H1 (cell line): ENCODE measurements around the gene NFIX. TPM values are rescaled to one million over a fixed set of nuclear protein-coding genes. Genes with fewer than 3 reads are reported as not detected.
A peak's percentile ranks its signal among the peaks of the same experiment; 100 is the strongest.

ENCODE experiments used
- CTCF ChIA-PET: fragments of 300-600 bp; sonication (Branson Sonifier 250); formaldehyde crosslinking; loops from one replicate; lab custom pipeline; 2021; ENCODE audit not compliant: partially characterized antibody; lab: Charles Lee
- POLR2A ChIA-PET: fragments of 300-600 bp; sonication (Branson Sonifier 250); formaldehyde crosslinking; loops from one replicate; lab custom pipeline; 2021; ENCODE audit warnings: inconsistent platforms; ENCODE audit not compliant: partially characterized antibody; lab: Charles Lee
- DNase-seq, 2 experiments: peaks; one replicate each; pipeline versions ENCODE4 v3.0.0 to v3.0.0-alpha.2; 2010 to 2022; ENCODE audit warnings: low spot score in 2 of 2, low read depth in 1 of 2, mixed read lengths in 1 of 2
- FAIRE-seq: peaks from 2 replicates; lab custom pipeline; 2011; peaks lifted over from hg19 to GRCh38; lab: Jason Lieb, UNC
- H2AFZ ChIP-seq: 2 replicates; pipeline ENCODE4 v1.8.1; 2012; ENCODE audit warnings: low read length, inconsistent platforms
- H2AK5ac ChIP-seq: 2 replicates; pipeline ENCODE4 v1.6.1; 2013; ENCODE audit warnings: low read depth, low read length
- H2BK120ac ChIP-seq: replicated peaks from 2 replicates; pipeline ENCODE3; 2013; ENCODE audit warnings: low read depth, low read length, inconsistent platforms
- H2BK12ac ChIP-seq: 2 replicates; pipeline ENCODE4 v1.6.1; 2013; ENCODE audit warnings: low read depth, low read length
- H2BK15ac ChIP-seq: 2 replicates; pipeline ENCODE4 v1.6.1; 2013; ENCODE audit warnings: low read length
- H2BK20ac ChIP-seq: 2 replicates; pipeline ENCODE4 v1.6.1; 2013; ENCODE audit warnings: low read length
- H2BK5ac ChIP-seq: 2 replicates; pipeline ENCODE4 v1.6.1; 2013; ENCODE audit warnings: low read depth, low read length
- H3K14ac ChIP-seq: 2 replicates; pipeline ENCODE4 v1.6.1; 2013; ENCODE audit warnings: inconsistent platforms; ENCODE audit not compliant: insufficient read length
- H3K18ac ChIP-seq: 2 replicates; pipeline ENCODE4 v1.6.1; 2013; ENCODE audit warnings: low read length; ENCODE audit errors: extremely low read depth
- H3K23ac ChIP-seq: 2 replicates; pipeline ENCODE4 v1.6.1; 2013; ENCODE audit warnings: inconsistent platforms; ENCODE audit not compliant: insufficient read length
- H3K23me2 ChIP-seq: 2 replicates; pipeline ENCODE4 v1.6.1; 2013; ENCODE audit warnings: low read depth, low read length
- H3K27ac ChIP-seq: 2 replicates; pipeline ENCODE4 v1.6.1; 2011; ENCODE audit warnings: low read depth, low read length, inconsistent platforms
- H3K27me3 ChIP-seq, 4 experiments: replicated peaks in 1 of 4; 1 replicate in 1 of 4; 2 replicates in 3 of 4; pipeline versions ENCODE4 v1.6.1 to v1.8.1; 2011 to 2013; ENCODE audit warnings: low read length in 3 of 4, mild to moderate bottlenecking in 3 of 4, inconsistent platforms in 2 of 4, mixed read lengths in 2 of 4, moderate library complexity in 1 of 4; ENCODE audit not compliant: control insufficient read depth in 3 of 4, insufficient read depth in 3 of 4; ENCODE audit errors: extremely low read depth in 1 of 4
- H3K36me3 ChIP-seq, 4 experiments: 2 replicates each; pipeline versions ENCODE4 v1.6.1 to v1.8.1; 2011 to 2013; ENCODE audit warnings: mild to moderate bottlenecking in 4 of 4, low read length in 3 of 4, moderate library complexity in 2 of 4, control low read depth in 1 of 4, inconsistent platforms in 1 of 4; ENCODE audit not compliant: insufficient read depth in 4 of 4, control insufficient read depth in 2 of 4
- H3K4ac ChIP-seq: replicated peaks from 2 replicates; pipeline ENCODE3; 2013; ENCODE audit warnings: low read length, low read depth, mixed read lengths, inconsistent platforms; ENCODE audit not compliant: insufficient read length
- H3K4me1 ChIP-seq, 4 experiments: replicated peaks in 1 of 4; 1 replicate in 1 of 4; 2 replicates in 3 of 4; pipeline versions ENCODE4 v1.6.1 to v1.8.1; 2011 to 2013; ENCODE audit warnings: low read length in 3 of 4, inconsistent platforms in 2 of 4, mixed read lengths in 1 of 4; ENCODE audit not compliant: insufficient read depth in 4 of 4, control insufficient read depth in 3 of 4
- H3K4me2 ChIP-seq, 2 experiments: 2 replicates each; pipeline versions ENCODE4 v1.6.1 to v1.8.1; 2011 to 2013; ENCODE audit warnings: low read depth in 2 of 2, low read length in 2 of 2, control low read depth in 1 of 2, inconsistent platforms in 1 of 2, mild to moderate bottlenecking in 1 of 2; ENCODE audit not compliant: insufficient read depth in 1 of 2
- H3K4me3 ChIP-seq, 4 experiments: fragments of 200-600, 300-600 bp in 1 of 4; sonication (generic), shearing (Covaris generic), sonication (Bioruptor Twin) in 1 of 4; 2 replicates each; pipeline versions ENCODE4 v1.5.1 to v1.8.1; 2011 to 2016; ENCODE audit warnings: low read length in 4 of 4, low read depth in 3 of 4, control low read depth in 2 of 4, inconsistent platforms in 2 of 4, mild to moderate bottlenecking in 2 of 4, mixed read lengths in 1 of 4, moderate library complexity in 1 of 4; ENCODE audit not compliant: insufficient read depth in 2 of 4; ENCODE audit errors: extremely low read depth in 1 of 4
- H3K56ac ChIP-seq: replicated peaks from 2 replicates; pipeline ENCODE3; 2013; ENCODE audit warnings: low read depth, mild to moderate bottlenecking, mixed read lengths, low read length, inconsistent platforms; ENCODE audit not compliant: insufficient read length
- H3K79me1 ChIP-seq: 2 replicates; pipeline ENCODE4 v1.6.1; 2013; ENCODE audit warnings: low read depth, low read length, control low read depth
- H3K79me2 ChIP-seq, 2 experiments: 2 replicates each; pipeline versions ENCODE4 v1.6.1 to v1.8.1; 2012 to 2013; ENCODE audit warnings: low read length in 2 of 2, mild to moderate bottlenecking in 2 of 2, inconsistent platforms in 1 of 2; ENCODE audit not compliant: insufficient read depth in 2 of 2, control insufficient read depth in 1 of 2
- H3K9ac ChIP-seq, 4 experiments: replicated peaks in 1 of 4; 1 replicate in 1 of 4; 2 replicates in 3 of 4; pipeline versions ENCODE4 v1.6.1 to v1.8.1; 2011 to 2013; ENCODE audit warnings: low read depth in 3 of 4, low read length in 3 of 4, control low read depth in 2 of 4, mild to moderate bottlenecking in 2 of 4, moderate library complexity in 2 of 4, inconsistent platforms in 1 of 4; ENCODE audit errors: extremely low read depth in 1 of 4
- H3K9me3 ChIP-seq, 2 experiments: 2 replicates each; pipeline versions ENCODE4 v1.6.1 to v1.8.1; 2012 to 2013; ENCODE audit warnings: mild to moderate bottlenecking in 2 of 2, moderate library complexity in 2 of 2, control low read depth in 1 of 2, inconsistent platforms in 1 of 2, low read depth in 1 of 2, low read length in 1 of 2, mixed read lengths in 1 of 2; ENCODE audit not compliant: insufficient read depth in 2 of 2
- H4K20me1 ChIP-seq, 2 experiments: replicated peaks in 1 of 2; 2 replicates each; pipeline versions ENCODE3 to v1.8.1; 2011 to 2013; ENCODE audit warnings: inconsistent platforms in 2 of 2, low read length in 2 of 2, mild to moderate bottlenecking in 1 of 2; ENCODE audit not compliant: insufficient read depth in 2 of 2, control insufficient read depth in 1 of 2
- H4K5ac ChIP-seq: 2 replicates; pipeline ENCODE4 v1.6.1; 2013; ENCODE audit warnings: low read length, low read depth, mixed read lengths, inconsistent platforms; ENCODE audit not compliant: insufficient read length
- H4K8ac ChIP-seq: 2 replicates; pipeline ENCODE4 v1.8.0; 2013; ENCODE audit warnings: mild to moderate bottlenecking, moderate library complexity, low read length, inconsistent platforms; ENCODE audit not compliant: insufficient read depth; ENCODE audit errors: extremely low read depth
- H4K91ac ChIP-seq: replicated peaks from 2 replicates; pipeline ENCODE3; 2013; ENCODE audit warnings: low read length, mixed read lengths, inconsistent platforms; ENCODE audit not compliant: insufficient read length
- CEBPB ChIP-seq: IDR thresholded peaks from 2 replicates; pipeline ENCODE4 v1.6.1; 2012; ENCODE audit warnings: low read depth, low read length
- CHD1 ChIP-seq: IDR thresholded peaks from 2 replicates; pipeline ENCODE4 v1.6.1; 2012; ENCODE audit warnings: low read depth, low read length, improper control_type of control experiment
- CREB1 ChIP-seq: IDR thresholded peaks from 2 replicates; pipeline ENCODE4 v1.6.1; 2012; ENCODE audit warnings: inconsistent platforms
- GABPA ChIP-seq: IDR thresholded peaks from 2 replicates; pipeline ENCODE4 v1.6.1; 2011; ENCODE audit warnings: mild to moderate bottlenecking, low read length, moderate library complexity, borderline replicate concordance; ENCODE audit not compliant: insufficient read depth
- HDAC2 ChIP-seq, 2 experiments: fragments of 300-600 bp in 1 of 2; sonication (generic) in 1 of 2; IDR thresholded peaks; 2 replicates each; pipeline ENCODE4 v1.6.1; 2011 to 2012; ENCODE audit warnings: low read depth in 2 of 2, low read length in 2 of 2, mild to moderate bottlenecking in 2 of 2, moderate library complexity in 2 of 2, borderline replicate concordance in 1 of 2, inconsistent platforms in 1 of 2
- PHF8 ChIP-seq: fragments of 200-600 bp; sonication (generic); conservative IDR thresholded peaks from 2 replicates; pipeline ENCODE4 v1.7.1; 2012; ENCODE audit warnings: low read depth, mild to moderate bottlenecking, inconsistent platforms, low read length, moderate library complexity
- RFX5 ChIP-seq: IDR thresholded peaks from 2 replicates; pipeline ENCODE4 v1.6.1; 2011; ENCODE audit warnings: low read depth, low read length, improper control_type of control experiment, borderline replicate concordance
- SP1 ChIP-seq: IDR thresholded peaks from 2 replicates; pipeline ENCODE4 v1.6.1; 2011; ENCODE audit warnings: low read depth, low read length
- SP2 ChIP-seq: IDR thresholded peaks from 2 replicates; pipeline ENCODE4 v1.6.1; 2012; ENCODE audit warnings: mild to moderate bottlenecking, low read length, inconsistent platforms
- SP4 ChIP-seq: IDR thresholded peaks from 2 replicates; pipeline ENCODE4 v1.6.1; 2012; ENCODE audit warnings: low read length, inconsistent platforms
- TCF12 ChIP-seq: IDR thresholded peaks from 2 replicates; pipeline ENCODE4 v1.6.1; 2011; ENCODE audit warnings: low read depth, mild to moderate bottlenecking, low read length
- YY1 ChIP-seq: IDR thresholded peaks from 2 replicates; pipeline ENCODE4 v1.6.1; 2011; ENCODE audit warnings: low read depth, mild to moderate bottlenecking, low read length
- ZNF274 ChIP-seq: IDR thresholded peaks from 2 replicates; pipeline ENCODE4 v1.7.0; 2012; ENCODE audit warnings: low read length, borderline replicate concordance; ENCODE audit errors: extremely low read depth
- WGBS, 2 experiments: shearing (Covaris generic) in 1 of 2; methylation state at CpG; one replicate each; pipeline versions ENCODE4 v1.1.6 to v1.1.7; 2013 to 2015; ENCODE audit warnings: low lambda C conversion rate in 2 of 2, mixed read lengths in 2 of 2, inconsistent platforms in 1 of 2, low coverage in 1 of 2, missing lambda C conversion rate in 1 of 2; ENCODE audit not compliant: insufficient replicate concordance in 2 of 2, insufficient coverage in 1 of 2, insufficient read length in 1 of 2; ENCODE audit errors: extremely low coverage in 1 of 2, missing lambda C conversion rate in 1 of 2; 5-methylcytosine and 5-hydroxymethylcytosine counted together
- polyA plus RNA-seq, 7 experiments: library from polyadenylated mRNA; depleted of rRNA in 3 of 7; stranded (reverse) in 5 of 7; unstranded in 2 of 7; fragments of >200 nt in 5 of 7; fragments of 200-250 nt in 2 of 7; gene quantifications; 1 replicate in 5 of 7; 2 replicates in 1 of 7; 4 replicates in 1 of 7; pipeline versions ENCODE4 v1.2.1 to v1.2.3, GENCODE V29; 2011 to 2013; ENCODE audit warnings: missing spikeins in 2 of 7, mixed read lengths in 2 of 7
- total RNA-seq: library from RNA; stranded (reverse); fragmentation: NEBNext Ultra II Directional; extraction: Animal tissue kit (Norgen Biotek cat#: 25700); gene quantifications from 2 replicates; pipeline ENCODE4 v1.2.1, GENCODE V29; 2021

Gene NFIX
- total and polyA plus RNA-seq, 2 of the 8 experiments (the other 6 are each of a cell fraction or from before 2014, with no cell fraction given): 0.03 to 0.20 TPM

- DNase-seq (no peak), FAIRE-seq (no peak)
- Histone ChIP-seq H2AK5ac (no peak overlapping the region), H3K23me2 (no peaks in the 10 kb centered on the region), H3K79me1 (peaks cover 2% of the 10 kb centered on the region; the same call in 1 of the 2 replicates), H2BK20ac (no peak overlapping the region), H3K4me2 (no peak overlapping the region), H3K9me3 (no peaks in the 10 kb centered on the region), H3K56ac (no peak overlapping the region), H3K23ac (no peak overlapping the region), H4K5ac (no peak overlapping the region), H3K18ac (no peak overlapping the region), H2BK12ac (no peak overlapping the region), H3K79me2 (peaks cover 0 to 19% of the 10 kb centered on the region in 2 experiments; a peak in 2 of 4 replicates), H3K36me3 (peaks cover 19 to 65% (median 35%) of the 10 kb centered on the region in 4 experiments), H4K20me1 (peaks cover 0 to 4% of the 10 kb centered on the region in 2 experiments), H2BK120ac (no peak overlapping the region), H3K27ac (no peak overlapping the region), H2AFZ (no peak overlapping the region), H3K9ac (0 out of 7 replicates have a peak overlapping the region, but pooled peaks of 1 of the 4 experiments have one; percentile 6), H3K14ac (no peak overlapping the region), H3K27me3 (no peaks in the 10 kb centered on the region), H4K91ac (no peak overlapping the region), H3K4me3 (no peak overlapping the region), H2BK5ac (no peak overlapping the region), H2BK15ac (no peak overlapping the region), H3K4me1 (peaks cover 0 to 3% (median 0%) of the 10 kb centered on the region in 4 experiments; a peak in 1 of 7 replicates), H4K8ac (no peak overlapping the region), H3K4ac (no peak overlapping the region)
- WGBS, 2 experiments: 97% methylated on average over 29 of the region's 30 CpGs; no CpG with 5 or more reads in 1 of the 2 experiments
- TF ChIP-seq CREB1 (no peak), YY1 (no peak), GABPA (no peak), PHF8 (no peak), RFX5 (no peak), ZNF274 (no peak), TCF12 (no peak), SP2 (no peak), CHD1 (no peak), SP4 (no peak), CEBPB (no peak), SP1 (no peak), HDAC2 (IDR thresholded peaks at IDR 0.05; ENCODE audit: borderline replicate concordance in 1 of 2, low read depth in 2 of 2, low read length in 2 of 2) (no peak)
- ChIA-PET CTCF (interaction anchor here (3.1 kb wide), 1 partner anchor 17 kb away, joined by 18 read pairs; no protein-coding TSS in a partner anchor), POLR2A (interaction anchor here (1.0 to 8.1 kb wide), 9 partner anchors 6 to 58 kb away, joined by 3 to 71 read pairs (median 7); partner anchors contain the start of genes CALR, FARSA, GADD45GIP1 and GCDH)
Measured at GRCh38 chr19:12948612-12949362, 46.5 kb upstream of the NFIX start.
